NCI-H2107 treated with DMSO at 0.1 percent for 48 hours (cell line): ENCODE measurements around the gene CKM.
A peak's percentile ranks its signal among the peaks of the same experiment; 100 is the strongest.
"Not testable (repeated sequence)": the region's sequence is repeated elsewhere in the genome, so short reads cannot be mapped to it uniquely, and the experiment has no call there.

Source experiments
- DNase-seq: peaks from one replicate; lab custom pipeline; 2025; ENCODE audit not compliant: unreplicated experiment; lab: John Stamatoyannopoulos, UW

Gene CKM

DNA sequence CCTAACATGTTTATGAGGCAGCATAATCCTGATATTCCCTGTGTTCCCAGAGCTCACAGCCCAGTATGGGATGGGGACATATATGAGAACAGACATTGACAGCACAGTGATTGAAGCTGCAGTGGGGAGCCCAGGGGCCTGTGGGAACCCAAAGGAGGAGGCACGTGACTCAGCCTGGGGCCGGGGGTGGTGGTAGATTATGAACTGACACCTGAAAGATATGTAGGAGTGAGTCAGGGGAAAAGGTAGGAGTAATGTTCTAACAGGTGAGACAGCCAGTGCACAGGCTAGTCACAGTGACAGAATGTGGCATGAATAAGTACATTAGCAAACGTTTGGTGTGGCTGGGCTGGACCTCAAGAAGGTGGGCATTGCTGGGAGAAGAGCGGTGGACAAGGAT, 29.0 kb downstream of the CKM start:
- DNase-seq = no peak

- DNase-seq = no peak
Measured at GRCh38 chr19:45291834-45292233, 30.8 kb downstream of the CKM start.

GRCh38 chr19:45290381-45290931, 32.2 kb downstream of the CKM start:
- no peak for DNase-seq

DNA sequence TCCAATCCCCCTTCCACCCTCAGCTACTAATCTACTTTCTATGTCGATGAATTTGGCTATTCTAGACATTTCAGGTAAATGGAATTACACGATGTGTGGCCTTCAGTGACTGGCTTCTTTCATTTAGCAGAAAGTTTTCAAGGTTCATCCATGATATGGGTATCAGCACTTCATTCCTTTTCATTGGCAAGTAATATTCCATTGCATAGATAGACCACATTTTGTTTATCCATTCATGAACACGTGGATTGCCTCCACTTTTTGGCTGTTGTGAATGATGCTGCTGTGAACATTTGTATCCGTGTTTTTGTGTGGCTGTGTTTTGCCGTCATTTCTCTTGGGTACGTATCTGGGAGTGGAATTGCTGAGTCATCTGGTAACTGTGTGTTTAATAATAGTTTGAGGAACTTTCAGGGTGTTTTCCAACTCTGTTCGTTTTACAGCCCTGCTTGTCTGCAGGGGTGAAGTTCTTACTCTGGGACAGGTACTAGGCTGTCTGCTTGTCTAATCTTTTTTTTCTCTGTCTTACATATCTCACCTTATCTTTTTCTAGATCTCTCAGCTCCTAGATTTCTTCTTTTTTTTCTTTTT, 39.1 kb downstream of the CKM start:
- DNase-seq = no peak

DNA sequence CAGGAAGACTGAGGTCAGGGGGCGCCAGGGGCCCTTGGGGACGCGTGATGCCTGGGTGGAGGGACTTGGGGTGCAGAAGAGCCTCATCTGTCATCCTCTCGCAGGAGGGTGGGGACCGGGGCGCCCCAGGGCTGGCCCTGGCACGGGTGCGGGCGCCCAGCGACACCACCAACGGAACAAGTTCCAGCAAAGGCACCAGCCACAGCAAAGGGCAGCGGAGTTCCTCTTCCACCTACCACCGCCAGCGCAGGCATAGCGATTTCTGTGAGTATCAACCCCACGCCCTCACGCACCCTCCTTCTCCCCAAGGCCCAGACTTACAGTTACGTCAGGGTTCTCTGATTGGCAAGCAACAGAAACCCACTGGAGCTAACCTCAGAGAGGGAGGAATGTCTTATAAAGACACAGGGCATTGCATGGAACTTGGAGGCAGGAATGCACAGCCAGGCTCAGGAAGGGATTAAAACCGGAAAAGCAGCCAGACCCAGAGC, 42.2 kb downstream of the CKM start:
- DNase-seq = no peak

GRCh38 chr19:45279587-45280192, 43.0 kb downstream of the CKM start:
- no peak for DNase-seq

DNA sequence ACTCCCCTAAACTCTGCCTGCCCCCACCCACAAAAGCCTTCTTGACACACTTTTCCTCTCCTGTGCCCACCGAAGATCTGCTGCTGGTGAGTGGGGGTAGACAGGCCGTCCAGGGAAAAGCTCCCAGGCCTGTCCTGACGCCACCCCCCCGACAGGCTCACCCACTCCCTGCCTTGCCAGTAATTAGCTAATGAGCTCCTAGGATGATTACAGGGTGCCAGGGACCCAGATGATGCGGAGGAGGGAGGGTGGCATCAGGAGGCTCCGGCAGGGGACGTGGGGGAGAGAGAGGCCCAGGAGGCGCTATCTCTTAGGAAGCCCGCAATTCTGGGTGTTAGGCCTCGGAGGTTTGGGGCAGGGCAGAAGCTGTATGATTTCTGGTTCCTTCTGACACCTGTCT, 44.6 kb downstream of the CKM start:
- no peak for DNase-seq

DNA sequence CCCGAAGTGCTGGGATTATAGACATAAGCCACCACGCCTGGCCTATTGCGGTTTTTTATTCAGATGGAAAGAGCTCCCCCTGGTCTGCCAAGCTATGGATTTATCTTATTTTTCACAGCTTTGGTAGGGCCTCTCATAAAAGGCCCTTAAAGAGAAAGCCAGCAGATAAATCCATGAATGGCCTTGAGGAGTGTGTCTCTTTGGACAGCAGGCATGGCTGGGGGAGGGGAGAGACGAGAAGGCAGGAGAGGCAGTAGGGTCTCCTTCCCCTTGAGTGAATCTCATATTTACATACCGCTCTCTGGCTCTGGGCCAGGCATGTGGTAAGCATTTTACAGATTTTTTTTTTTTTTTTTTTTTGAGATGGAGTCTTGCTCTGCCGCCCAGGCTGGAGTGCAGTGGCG, 46.4 kb downstream of the CKM start:
- DNase-seq = peak; percentile 2

DNA sequence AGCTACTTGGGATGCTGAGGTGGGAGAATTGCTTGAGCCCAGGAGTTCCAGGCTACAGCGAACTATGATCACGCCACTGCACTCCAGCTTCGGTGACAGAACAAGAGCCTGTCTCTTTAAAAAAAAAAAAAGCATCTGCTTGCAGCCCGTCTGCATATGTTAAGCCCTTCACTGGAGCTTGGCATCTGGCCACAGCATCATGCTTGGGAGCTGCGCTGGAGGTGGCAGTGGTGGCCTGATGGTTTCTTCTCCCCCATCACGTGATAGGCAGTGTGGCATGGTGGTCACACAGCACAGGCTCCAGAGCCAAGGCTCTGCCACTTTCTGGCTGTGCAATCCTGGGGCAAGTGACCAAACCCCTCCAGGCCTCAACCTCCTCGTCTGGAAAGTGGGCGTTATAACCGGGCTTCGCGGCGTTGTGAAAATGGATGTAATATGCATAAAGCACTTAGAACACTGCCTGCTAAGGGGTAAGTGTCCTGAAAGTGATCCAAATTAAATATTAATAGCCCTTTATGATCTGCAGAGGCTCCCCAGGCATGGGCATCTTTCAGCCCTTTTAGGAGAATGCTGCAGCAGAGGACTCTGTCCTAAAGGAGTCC, 47.2 kb downstream of the CKM start:
- peak; percentile 1 for DNase-seq

- no peak for DNase-seq
Measured at GRCh38 chr19:45273521-45273855, 49.2 kb downstream of the CKM start.

GRCh38 chr19:45271735-45272108, 51.0 kb downstream of the CKM start:
- no peak for DNase-seq

DNA sequence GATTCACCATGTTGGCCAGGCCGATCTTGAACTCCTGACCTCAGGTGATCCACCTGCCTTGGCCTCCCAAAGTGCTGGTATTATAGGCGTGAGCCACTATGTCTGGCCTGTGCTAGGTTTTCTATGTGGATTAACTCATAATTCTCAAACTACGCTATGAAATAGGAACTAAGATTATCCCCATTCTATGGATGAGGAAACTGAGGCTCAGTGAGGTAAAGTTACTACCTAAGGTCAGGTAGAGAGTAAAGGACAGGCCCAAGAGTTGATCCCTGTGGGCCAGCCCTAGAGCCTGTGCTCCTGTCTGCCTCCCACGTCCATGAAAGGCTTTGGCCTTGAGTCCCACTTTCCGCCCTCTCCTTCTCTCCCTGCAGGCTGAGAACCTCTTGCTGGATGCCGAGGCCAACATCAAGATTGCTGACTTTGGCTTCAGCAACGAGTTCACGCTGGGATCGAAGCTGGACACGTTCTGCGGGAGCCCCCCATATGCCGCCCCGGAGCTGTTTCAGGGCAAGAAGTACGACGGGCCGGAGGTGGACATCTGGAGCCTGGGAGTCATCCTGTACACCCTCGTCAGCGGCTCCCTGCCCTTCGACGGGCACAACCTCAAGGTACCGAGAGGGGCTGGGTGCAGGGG, 51.5 kb downstream of the CKM start:
- DNase-seq = no peak

DNA sequence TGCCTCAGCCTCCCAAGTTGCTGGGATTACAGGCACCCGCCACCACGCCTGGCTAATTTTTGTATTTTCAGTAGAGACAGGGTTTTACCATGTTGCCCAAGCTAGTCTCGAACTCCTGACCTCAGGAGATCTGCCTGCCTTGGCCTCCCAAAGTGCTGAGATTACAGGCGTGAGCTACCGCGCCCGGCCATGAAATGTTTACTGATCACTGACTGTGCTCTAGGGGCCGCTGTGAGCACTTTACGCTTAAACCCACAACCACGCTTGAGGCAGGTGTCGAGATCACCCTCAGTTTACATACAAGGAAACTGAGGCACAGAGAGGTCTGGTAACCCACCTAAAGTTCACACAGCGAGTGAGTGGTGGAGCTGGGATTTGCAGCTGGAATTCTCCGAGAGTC, 52.7 kb downstream of the CKM start:
- DNase-seq = not testable (repeated sequence)

DNA sequence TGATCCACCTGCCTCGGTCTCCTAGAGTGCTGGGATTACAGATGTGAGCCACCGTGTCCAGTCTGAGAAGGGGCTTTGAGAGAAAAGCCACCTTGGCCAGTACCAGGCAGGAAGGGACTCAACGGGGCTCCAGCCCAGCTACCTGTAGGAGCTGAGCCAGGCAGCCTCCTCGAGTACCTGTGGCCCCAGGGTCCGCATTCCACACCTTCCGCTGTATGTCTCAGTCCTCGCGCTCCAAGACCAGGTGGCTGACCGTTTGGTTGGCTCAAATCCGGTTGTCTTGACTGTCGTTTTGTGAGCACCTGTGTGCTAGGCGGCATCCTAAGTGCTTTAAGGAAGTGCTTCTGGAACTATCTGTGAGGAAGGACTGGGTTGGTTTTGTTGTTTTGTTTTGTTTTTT, 55.4 kb downstream of the CKM start:
- no peak for DNase-seq

DNA sequence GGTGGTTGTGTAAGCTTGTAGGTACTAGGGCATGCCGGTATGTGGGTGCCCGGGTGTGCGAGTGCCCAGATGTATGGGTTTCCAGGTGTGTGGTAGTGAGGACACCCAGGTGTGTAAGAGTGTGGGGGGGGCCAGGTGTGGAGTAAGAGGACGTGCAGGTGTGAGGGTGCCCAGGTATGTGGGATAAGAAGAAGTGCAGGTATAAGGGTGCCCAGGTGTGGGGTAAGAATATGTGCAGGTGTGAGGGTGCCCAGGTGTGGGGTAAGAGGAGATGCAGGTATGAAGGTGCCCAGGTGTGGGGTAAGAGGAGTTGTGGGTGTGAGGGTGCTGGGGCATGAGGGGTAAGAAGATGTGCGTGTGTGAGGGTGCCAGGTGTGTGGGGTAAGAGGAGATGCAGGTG, 57.3 kb downstream of the CKM start:
- DNase-seq = no peak

- DNase-seq = no peak
Measured at GRCh38 chr19:45264781-45265317, 57.8 kb downstream of the CKM start.

- DNase-seq = no peak
Measured at GRCh38 chr19:45263013-45263412, 59.7 kb downstream of the CKM start.

- no peak for DNase-seq
Measured at GRCh38 chr19:45262570-45262969, 60.1 kb downstream of the CKM start.

- no peak for DNase-seq
Measured at GRCh38 chr19:45258862-45259261, 63.8 kb downstream of the CKM start.

DNA sequence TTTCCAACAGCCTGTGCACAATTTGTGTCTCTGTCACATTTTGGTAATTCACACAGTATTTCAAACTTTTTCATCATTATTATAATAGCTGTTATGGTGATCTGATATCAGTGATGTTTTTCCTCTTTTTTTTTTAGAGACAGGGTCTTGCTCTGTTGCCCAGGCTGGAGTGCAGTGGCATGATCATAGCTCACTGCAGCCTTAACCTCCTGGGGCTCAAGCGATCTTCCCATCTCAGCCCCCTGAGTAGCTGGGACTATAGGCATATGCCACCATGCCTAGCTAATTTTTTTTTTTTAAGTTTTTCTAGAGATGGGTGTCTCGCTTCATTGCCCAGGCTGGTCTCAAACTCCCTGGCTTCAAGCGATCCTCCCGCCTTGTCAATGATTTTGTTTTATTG, 65.8 kb downstream of the CKM start:
- DNase-seq = no peak
